Measurements from ENCODE around the gene KRTAP1-3. TPM values are rescaled to one million over a fixed set of nuclear protein-coding genes. Genes with fewer than 3 reads are reported as not detected.
"Not testable (repeated sequence)": the region's sequence is repeated elsewhere in the genome, so short reads cannot be mapped to it uniquely, and the experiment has no call there.

The KRTAP1-3 gene
- total and polyA plus RNA-seq, 3 donors from 2014 or later = not detected

- Histone ChIP-seq H3K4me1 (no peaks in the 10 kb centered on the region), H3K27me3 (no peaks in the 10 kb centered on the region), H3K4me3 (no peak overlapping the region), H3K27ac (no peak overlapping the region), H3K9me3 (no peaks in the 10 kb centered on the region), H3K36me3 (ENCODE audit: low read depth, missing control alignments) (no peaks in the 10 kb centered on the region)
- TF ChIP-seq CTCF (IDR thresholded peaks at IDR 0.05) = no peak
- no peak for TF ChIP-seq POLR2A (IDR thresholded peaks at IDR 0.05)
- intact Hi-C loops (cut with DNase I; ENCODE audit: low total_unique reads) = no loop called here
- DNase-seq = no peak
- WGBS, 2 donors = 80 to 84% methylated on average over 4 of the region's 4 CpGs
These were observed 32.9 kb downstream of the KRTAP1-3 start for GRCh38 chr17:41001795-41002194.

DNA sequence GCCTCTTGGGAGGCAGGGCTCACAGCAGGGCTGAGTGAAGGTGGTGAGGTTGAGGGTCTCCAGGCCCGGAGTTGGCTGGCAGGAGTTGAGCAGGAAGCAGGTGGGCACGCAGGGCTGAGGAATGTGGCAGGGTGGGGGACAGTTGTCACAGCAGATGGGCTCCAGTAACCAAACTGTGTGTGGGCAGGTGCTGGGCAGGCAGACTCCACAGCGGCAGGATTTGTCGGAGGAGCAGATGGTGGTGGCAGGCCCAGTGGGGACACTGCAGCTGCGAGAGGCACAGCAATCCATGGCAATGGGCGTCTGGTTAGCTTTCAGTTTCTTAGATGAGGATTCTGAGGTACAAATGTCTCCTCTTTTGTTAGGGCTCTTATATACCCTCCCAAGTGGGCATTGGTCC lies 35.1 kb downstream of the KRTAP1-3 start, which contains the start of gene KRTAP3-2:
Gene KRTAP3-2, minus strand, starts transcription at position 344 of the 400 bp plus-strand sequence. Its CDS starts 53 bp downstream, at position 291.
- H3K9me3 ChIP-seq; DNase-seq; H3K36me3 ChIP-seq (ENCODE audit: low read depth, missing control alignments); H3K27ac ChIP-seq; H3K4me3 ChIP-seq; intact Hi-C loops (cut with DNase I; ENCODE audit: low total_unique reads); H3K27me3 ChIP-seq; H3K4me1 ChIP-seq: not testable (repeated sequence)
- 91 to 94% methylated on average over 6 of the region's 6 CpGs for WGBS, 2 donors

DNA sequence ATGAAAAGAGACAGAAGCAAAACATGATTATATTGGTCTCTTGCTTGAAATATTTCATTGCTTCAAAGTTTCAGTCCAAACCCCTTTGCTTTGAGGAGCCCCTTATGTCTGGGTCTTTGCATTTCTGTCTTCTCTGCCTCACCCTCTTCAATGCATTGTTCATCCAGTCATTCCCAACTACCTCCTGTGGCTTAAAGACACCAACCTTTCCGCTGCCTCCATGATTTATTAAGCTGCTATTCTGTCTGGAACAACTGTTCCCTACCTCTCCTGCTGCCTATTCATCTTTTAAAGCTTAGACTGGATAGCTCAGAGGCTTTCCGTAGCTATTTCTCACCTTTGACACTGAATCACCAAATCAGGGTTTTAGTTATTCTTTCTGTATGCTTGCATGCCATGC lies 37.3 kb downstream of the KRTAP1-3 start:
- intact Hi-C loops (cut with DNase I; ENCODE audit: low total_unique reads) = no loop called here
- Histone ChIP-seq H3K4me1 (no peaks in the 10 kb centered on the region), H3K36me3 (ENCODE audit: low read depth, missing control alignments) (no peaks in the 10 kb centered on the region), H3K27ac (no peak overlapping the region), H3K27me3 (no peaks in the 10 kb centered on the region), H3K9me3 (no peaks in the 10 kb centered on the region), H3K4me3 (no peak overlapping the region)
- no peak for DNase-seq
- TF ChIP-seq CTCF (IDR thresholded peaks at IDR 0.05) (no peak), POLR2A (IDR thresholded peaks at IDR 0.05) (no peak)
- 54 to 75% methylated on average over 2 of the region's 2 CpGs for WGBS, 2 donors

DNA sequence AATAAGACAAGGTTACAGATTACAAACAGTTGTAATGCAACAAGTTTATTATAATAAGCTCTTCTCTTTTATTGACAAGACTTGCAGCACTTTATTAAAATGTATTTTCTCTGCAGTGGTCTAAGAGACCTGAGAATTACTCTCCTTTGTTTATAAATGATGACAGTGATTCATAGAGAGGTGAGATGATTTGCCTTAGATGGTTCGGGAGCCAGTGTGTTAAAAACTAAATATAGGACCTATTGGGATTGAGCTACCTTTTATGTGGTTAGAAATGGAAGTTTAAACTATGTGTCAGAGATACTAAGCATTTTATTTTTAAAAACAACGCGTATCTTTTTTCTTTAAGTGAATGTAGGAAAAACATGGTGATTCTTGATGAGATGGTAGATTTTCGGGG lies 37.8 kb downstream of the KRTAP1-3 start:
- intact Hi-C loops (cut with DNase I; ENCODE audit: low total_unique reads) = no loop called here
- H3K4me3 ChIP-seq = no peak overlapping the region
- WGBS, 2 donors = 84% methylated on average over 4 of the region's 4 CpGs
- no peaks in the 10 kb centered on the region for H3K27me3 ChIP-seq
- H3K36me3 ChIP-seq (ENCODE audit: low read depth, missing control alignments) = no peaks in the 10 kb centered on the region
- no peaks in the 10 kb centered on the region for H3K9me3 ChIP-seq
- DNase-seq = no peak
- no peak overlapping the region for H3K27ac ChIP-seq
- no peaks in the 10 kb centered on the region for H3K4me1 ChIP-seq
- TF ChIP-seq POLR2A (IDR thresholded peaks at IDR 0.05) (no peak), CTCF (IDR thresholded peaks at IDR 0.05) (no peak)

GRCh38 chr17:40995116-40995515 lies 39.6 kb downstream of the KRTAP1-3 start:
- H3K36me3 ChIP-seq (ENCODE audit: low read depth, missing control alignments) = no peaks in the 10 kb centered on the region
- no peaks in the 10 kb centered on the region for H3K27me3 ChIP-seq
- no peak overlapping the region for H3K4me3 ChIP-seq
- no peak for TF ChIP-seq CTCF (IDR thresholded peaks at IDR 0.05)
- no peak for TF ChIP-seq POLR2A (IDR thresholded peaks at IDR 0.05)
- DNase-seq = no peak
- no peaks in the 10 kb centered on the region for H3K4me1 ChIP-seq
- 74 to 90% methylated on average over 1 of the region's 1 CpG for WGBS, 2 donors
- no peaks in the 10 kb centered on the region for H3K9me3 ChIP-seq
- intact Hi-C loops (cut with DNase I; ENCODE audit: low total_unique reads) = no loop called here
- no peak overlapping the region for H3K27ac ChIP-seq
